HepG2 (cell line): ENCODE data around the gene UBR4. TPM values are rescaled to one million over a fixed set of nuclear protein-coding genes. Genes with fewer than 3 reads are reported as not detected.

Experiments
- ELF3 ChIP-seq: IDR thresholded peaks from 2 replicates; pipeline ENCODE4 v1.6.1; 2016; ENCODE audit warnings: missing genetic modification reagents, missing compliant biosample characterization
- GFI1 ChIP-seq: sonication (generic); formaldehyde crosslinking; IDR thresholded peaks from 2 replicates; pipeline ENCODE4 v1.5.0; 2020; ENCODE audit warnings: missing genetic modification reagents, mild to moderate bottlenecking, borderline replicate concordance
- HMG20A ChIP-seq: IDR thresholded peaks from 2 replicates; pipeline ENCODE4 v1.6.1; 2016; ENCODE audit warnings: borderline replicate concordance
- HMG20B ChIP-seq: conservative IDR thresholded peaks from 2 replicates; pipeline ENCODE4 v1.6.1; 2016; ENCODE audit warnings: missing genetic modification reagents, missing compliant biosample characterization
- HNF4G ChIP-seq, 2 experiments: sonication (generic) in 1 of 2; formaldehyde crosslinking in 1 of 2; IDR thresholded peaks; 2 replicates each; pipeline versions ENCODE4 v1.4.0 to v1.6.1; 2011 to 2020; ENCODE audit warnings: borderline replicate concordance in 2 of 2, low read depth in 2 of 2, mild to moderate bottlenecking in 2 of 2, low read length in 1 of 2, missing genetic modification reagents in 1 of 2, moderate library complexity in 1 of 2
- MIER3 ChIP-seq: IDR thresholded peaks from 2 replicates; pipeline ENCODE4 v1.6.1; 2016; ENCODE audit warnings: missing compliant biosample characterization, borderline replicate concordance
- MLX ChIP-seq: IDR thresholded peaks from 2 replicates; pipeline ENCODE4 v1.6.1; 2016
- NONO ChIP-seq, 2 experiments: fragments of 450-650 bp in 1 of 2; sonication (generic) in 1 of 2; formaldehyde crosslinking in 1 of 2; IDR thresholded peaks in 1 of 2; conservative IDR thresholded peaks in 1 of 2; 2 replicates each; pipeline versions ENCODE4 v1.6.1 to v1.8.0; 2017 to 2022; ENCODE audit warnings: mild to moderate bottlenecking in 1 of 2, missing genetic modification reagents in 1 of 2, moderate library complexity in 1 of 2
- NR2F2 ChIP-seq: IDR thresholded peaks from 2 replicates; pipeline ENCODE4 v1.6.1; 2012; ENCODE audit warnings: low read depth, inconsistent platforms, borderline replicate concordance
- PATZ1 ChIP-seq: sonication (generic); formaldehyde crosslinking; IDR thresholded peaks from 2 replicates; pipeline ENCODE4 v1.4.0; 2020; ENCODE audit warnings: missing genetic modification reagents
- PHF21A ChIP-seq: sonication (generic); formaldehyde crosslinking; IDR thresholded peaks from 2 replicates; pipeline ENCODE4 v1.5.0; 2020; ENCODE audit warnings: mild to moderate bottlenecking, missing genetic modification reagents
- POGZ ChIP-seq: sonication (generic); formaldehyde crosslinking; IDR thresholded peaks from 2 replicates; pipeline ENCODE4 v1.4.0; 2020; ENCODE audit warnings: mild to moderate bottlenecking, missing genetic modification reagents
- SMC3 ChIP-seq: IDR thresholded peaks from 2 replicates; pipeline ENCODE4 v1.6.1; 2011; ENCODE audit warnings: low read length, improper control_type of control experiment
- SOX6 ChIP-seq, 2 experiments: fragments of 450-650 bp in 1 of 2; sonication (generic) in 1 of 2; formaldehyde crosslinking in 1 of 2; IDR thresholded peaks; 2 replicates each; pipeline versions ENCODE4 v1.4.0 to v1.6.1; 2017 to 2020; ENCODE audit warnings: antibody characterized with exemption in 1 of 2, mild to moderate bottlenecking in 1 of 2, missing genetic modification reagents in 1 of 2
- SRF ChIP-seq: IDR thresholded peaks from 2 replicates; pipeline ENCODE4 v1.6.1; 2011; ENCODE audit warnings: mild to moderate bottlenecking, low read depth, low read length, moderate library complexity
- TBX2 ChIP-seq: sonication (generic); formaldehyde crosslinking; IDR thresholded peaks from 2 replicates; pipeline ENCODE4 v1.5.0; 2020; ENCODE audit warnings: missing genetic modification reagents, mild to moderate bottlenecking, borderline replicate concordance
- TEAD3 ChIP-seq: optimal IDR thresholded peaks from 2 replicates; pipeline ENCODE3; 2016; ENCODE audit warnings: borderline replicate concordance
- ZBTB7B ChIP-seq: sonication (generic); formaldehyde crosslinking; IDR thresholded peaks from 2 replicates; pipeline ENCODE4 v1.4.0; 2020; ENCODE audit warnings: missing genetic modification reagents
- ZNF362 ChIP-seq: sonication (generic); formaldehyde crosslinking; IDR thresholded peaks from 2 replicates; pipeline ENCODE4 v1.4.0; 2020; ENCODE audit warnings: missing genetic modification reagents, mild to moderate bottlenecking, borderline replicate concordance
- ZNF564 ChIP-seq: sonication (generic); formaldehyde crosslinking; IDR thresholded peaks from 2 replicates; pipeline ENCODE4 v1.8.1; 2023; ENCODE audit warnings: mild to moderate bottlenecking, missing genetic modification reagents
- ZNF660 ChIP-seq: sonication (generic); formaldehyde crosslinking; IDR thresholded peaks from 2 replicates; pipeline ENCODE4 v1.5.1; 2020; ENCODE audit warnings: mild to moderate bottlenecking, low read depth, missing genetic modification reagents, borderline replicate concordance
- ZNF878 ChIP-seq: sonication (generic); formaldehyde crosslinking; IDR thresholded peaks from 2 replicates; pipeline ENCODE4 v1.8.1; 2023; ENCODE audit warnings: mild to moderate bottlenecking, missing genetic modification reagents, moderate library complexity
- polyA plus RNA-seq, 8 experiments: library from polyadenylated mRNA; depleted of rRNA in 3 of 8; stranded (reverse) in 7 of 8; unstranded in 1 of 8; fragments of >200 nt; fragmentation: Illumina TruSeq in 4 of 8; extraction: Trizol in 4 of 8; gene quantifications; 2 replicates each; pipeline versions ENCODE4 v1.2.1 to v1.2.3, GENCODE V29; 2011 to 2016; ENCODE audit warnings: low read depth in 4 of 8, missing spikeins in 1 of 8, mixed read lengths in 1 of 8; ENCODE audit not compliant: insufficient read depth in 1 of 8
- total RNA-seq, 5 experiments: library from RNA; depleted of rRNA; stranded (reverse); fragments of >200 nt; fragmentation: Illumina TruSeq; extraction: Trizol; gene quantifications; 2 replicates each; pipeline ENCODE4 v1.2.3, GENCODE V29; 2016; ENCODE audit warnings: low read depth in 1 of 5
- TF ChIP-seq, protein P1 (sequence below): sonication (generic); formaldehyde crosslinking; IDR thresholded peaks from 2 replicates; pipeline ENCODE4 v1.4.0; 2020; ENCODE audit warnings: mild to moderate bottlenecking, missing genetic modification reagents

UBR4 gene
- total and polyA plus RNA-seq, 2 of the 13 experiments (the other 11 are each of a cell fraction or from before 2014, with no cell fraction given), result 59.1 to 106 TPM

DNA sequence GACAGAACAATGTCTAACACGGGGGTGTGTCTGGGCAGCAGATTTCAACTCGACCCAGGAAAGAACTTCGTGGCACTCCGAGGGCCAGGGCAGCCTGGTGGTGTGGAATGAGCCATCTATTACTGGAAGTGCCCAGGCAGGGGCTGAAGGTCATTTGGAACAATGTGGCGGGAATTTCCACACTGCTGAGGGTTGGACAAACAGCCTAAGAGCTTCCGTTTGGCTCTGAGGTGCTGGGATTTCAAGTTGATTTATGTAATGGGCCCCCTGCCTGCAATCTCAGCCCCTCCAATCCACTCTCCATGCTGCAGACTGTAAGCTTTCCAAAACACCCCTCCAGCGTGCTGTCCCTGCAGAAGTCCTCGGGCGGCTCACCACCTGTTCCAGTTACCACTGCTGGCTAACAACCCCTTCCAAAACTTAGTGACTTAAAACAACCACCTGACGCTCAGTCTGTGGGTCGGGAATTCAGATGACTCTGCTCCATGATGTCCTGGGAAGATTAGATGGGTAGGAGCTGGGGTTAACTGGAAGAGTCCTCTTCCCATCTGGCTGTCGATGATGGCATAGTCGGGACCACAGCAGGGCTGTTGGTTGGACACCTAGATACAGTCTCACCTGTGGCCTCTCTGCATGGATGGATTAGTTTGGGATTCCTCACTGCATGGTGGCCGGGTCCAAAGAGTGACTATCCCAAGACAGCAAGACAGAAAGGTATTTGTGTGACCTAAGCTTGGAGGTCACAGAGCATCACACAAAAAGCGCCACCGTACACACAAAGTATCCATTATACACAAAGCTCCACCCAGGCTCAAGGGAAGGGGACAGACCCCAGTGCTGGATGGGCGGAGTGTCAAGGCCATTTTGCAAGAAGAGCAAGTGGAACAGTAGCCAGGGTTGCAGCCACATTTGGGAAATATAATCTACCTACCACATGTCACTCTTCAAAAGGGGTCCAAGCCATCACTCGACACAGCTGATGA, 163.9 kb downstream of the UBR4 start (continued):
- TF ChIP-seq MLX (CRISPR knock-in tag), result 0 out of 2 replicates have a peak, but pooled peaks have one; percentile 34
- 0 out of 2 replicates have a peak, but pooled peaks have one; percentile 29 for TF ChIP-seq ZNF878 (CRISPR knock-in tag)
- TF ChIP-seq ZBTB7B (CRISPR knock-in tag), result peak; percentile 63; the same call in 1 of the 2 replicates
- TF ChIP-seq MIER3 (CRISPR knock-in tag), result peak; percentile 44; the same call in 1 of the 2 replicates
- TF ChIP-seq HMG20B (CRISPR knock-in tag), result peak; percentile 89
- TF ChIP-seq TEAD3, result peak; percentile 79
- peak; percentile 68; the same call in 1 of the 2 replicates for TF ChIP-seq NR2F2
- no peak for TF ChIP-seq SOX6 (IDR thresholded peaks at IDR 0.05)
- TF ChIP-seq SOX6 (CRISPR knock-in tag; IDR thresholded peaks at IDR 0.05), result peak; percentile 73
- TF ChIP-seq GFI1, result peak; percentile 99
- no peak for TF ChIP-seq NONO (IDR thresholded peaks at IDR 0.05)
- TF ChIP-seq NONO (CRISPR knock-in tag; conservative IDR thresholded peaks at IDR 0.05), result 0 out of 2 replicates have a peak, but pooled peaks have one; percentile 34
- TF ChIP-seq ZNF660, result no peak
- TF ChIP-seq POGZ (CRISPR knock-in tag), result peak; percentile 48; the same call in 1 of the 2 replicates
- TF ChIP-seq SMC3, result no peak
- 0 out of 2 replicates have a peak, but pooled peaks have one; percentile 78 for TF ChIP-seq ZNF564 (CRISPR knock-in tag)
- peak; percentile 22; the same call in 1 of the 2 replicates for TF ChIP-seq PATZ1 (CRISPR knock-in tag)
- TF ChIP-seq ZNF362, result peak; percentile 42; the same call in 1 of the 2 replicates
- peak; percentile 84 for TF ChIP-seq PHF21A
- peak; percentile 73 for TF ChIP-seq HNF4G (IDR thresholded peaks at IDR 0.05; ENCODE audit: borderline replicate concordance, low read depth, low read length)
- TF ChIP-seq HNF4G (CRISPR knock-in tag; IDR thresholded peaks at IDR 0.05; ENCODE audit: borderline replicate concordance, low read depth), result no peak
- TF ChIP-seq, protein P1, sequence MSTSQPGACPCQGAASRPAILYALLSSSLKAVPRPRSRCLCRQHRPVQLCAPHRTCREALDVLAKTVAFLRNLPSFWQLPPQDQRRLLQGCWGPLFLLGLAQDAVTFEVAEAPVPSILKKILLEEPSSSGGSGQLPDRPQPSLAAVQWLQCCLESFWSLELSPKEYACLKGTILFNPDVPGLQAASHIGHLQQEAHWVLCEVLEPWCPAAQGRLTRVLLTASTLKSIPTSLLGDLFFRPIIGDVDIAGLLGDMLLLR (CRISPR knock-in tag), result 0 out of 2 replicates have a peak, but pooled peaks have one; percentile 30
- peak; percentile 69; the same call in 1 of the 2 replicates for TF ChIP-seq HMG20A (CRISPR knock-in tag)
- TF ChIP-seq SRF, result no peak
- peak; percentile 75 for TF ChIP-seq TBX2 (CRISPR knock-in tag)
- peak; percentile 67; the same call in 1 of the 2 replicates for TF ChIP-seq ELF3
